GM21529 (cell line): ENCODE data around the gene PTPRT.

ENCODE experiments used
- ATAC-seq: cut with Tn5 transposase; IDR thresholded peaks from one replicate; pipeline ENCODE4 v1.9.1; 2021; ENCODE audit not compliant: unreplicated experiment

PTPRT gene

GRCh38 chr20:42492290-42492689 lies 697.4 kb downstream of the PTPRT start:
- peak; percentile 70 for ATAC-seq

GRCh38 chr20:42485556-42485955 lies 704.1 kb downstream of the PTPRT start:
- no peak for ATAC-seq

GRCh38 chr20:42484790-42485375 lies 704.8 kb downstream of the PTPRT start:
- no peak for ATAC-seq

GRCh38 chr20:42484335-42484734 lies 705.4 kb downstream of the PTPRT start:
- ATAC-seq: no peak

- no peak for ATAC-seq
Observed at GRCh38 chr20:42483730-42484303, 705.9 kb downstream of the PTPRT start.

- no peak for ATAC-seq
Observed at GRCh38 chr20:42482808-42483207, 706.9 kb downstream of the PTPRT start.

- ATAC-seq: no peak
Observed at GRCh38 chr20:42475773-42476172, 713.9 kb downstream of the PTPRT start.

- no peak for ATAC-seq
Observed at GRCh38 chr20:42474646-42475045, 715.1 kb downstream of the PTPRT start.

- no peak for ATAC-seq
Observed at GRCh38 chr20:42472198-42472597, 717.5 kb downstream of the PTPRT start.

- no peak for ATAC-seq
Observed at GRCh38 chr20:42461965-42462593, 727.6 kb downstream of the PTPRT start.

GRCh38 chr20:42461291-42461690 lies 728.4 kb downstream of the PTPRT start:
- ATAC-seq: no peak

- ATAC-seq: no peak
Observed at GRCh38 chr20:42447270-42447669, 742.4 kb downstream of the PTPRT start.

GRCh38 chr20:42444799-42445198 lies 744.9 kb downstream of the PTPRT start:
- no peak for ATAC-seq

- no peak for ATAC-seq
Observed at GRCh38 chr20:42443200-42443599, 746.5 kb downstream of the PTPRT start.

GRCh38 chr20:42442716-42443115 lies 747.0 kb downstream of the PTPRT start:
- ATAC-seq: no peak

- no peak for ATAC-seq
Observed at GRCh38 chr20:42441864-42442331, 747.8 kb downstream of the PTPRT start.

- no peak for ATAC-seq
Observed at GRCh38 chr20:42441196-42441863, 748.4 kb downstream of the PTPRT start.

GRCh38 chr20:42435230-42435629 lies 754.5 kb downstream of the PTPRT start:
- peak; percentile 95 for ATAC-seq

GRCh38 chr20:42432496-42433334 lies 757.0 kb downstream of the PTPRT start:
- no peak for ATAC-seq

- ATAC-seq: no peak
Observed at GRCh38 chr20:42430598-42430997, 759.1 kb downstream of the PTPRT start.
